Measurements from ENCODE around the gene CSF2. TPM values are rescaled to one million over a fixed set of nuclear protein-coding genes. Genes with fewer than 3 reads are reported as not detected.

Gene CSF2
- total and polyA plus RNA-seq, 4 donors, result 0.37 to 16.8 (median 8.2) TPM

GRCh38 chr5:132089363-132089762 lies 15.8 kb downstream of the CSF2 start:
- H3K4me1 ChIP-seq (ENCODE audit: control insufficient read depth in 5 of 5, insufficient read depth in 5 of 5, low read length in 5 of 5), result peaks cover 0 to 13% (median 0%) of the 10 kb centered on the region in 5 donors
- no peak overlapping the region for H3K9ac ChIP-seq (ENCODE audit: insufficient read depth in 1 of 2, low read length in 2 of 2)
- no peak for TF ChIP-seq CTCF (IDR thresholded peaks at IDR 0.05; ENCODE audit: control extremely low read depth, extremely low read depth)
- H3K27me3 ChIP-seq (ENCODE audit: control insufficient read depth in 3 of 3, insufficient read depth in 3 of 3, low read length in 2 of 3), result no peaks in the 10 kb centered on the region
- no peak for DNase-seq
- no peak for ATAC-seq (ENCODE audit: insufficient read depth, low FRiP score)
- 50 to 87% methylated on average over 1 of the region's 1 CpG for WGBS, 2 donors
- H3K4me3 ChIP-seq, result no peak overlapping the region
- H3K27ac ChIP-seq (ENCODE audit: low read depth in 1 of 2, low read length in 1 of 2), result no peak overlapping the region
- H3K36me3 ChIP-seq (ENCODE audit: control insufficient read depth in 4 of 4, insufficient read depth in 4 of 4, low read length in 4 of 4), result no peaks in the 10 kb centered on the region
- no peaks in the 10 kb centered on the region for H3K9me3 ChIP-seq (ENCODE audit: control insufficient read depth in 4 of 4, insufficient read depth in 3 of 4, low read length in 3 of 4)

- no peak for ATAC-seq (ENCODE audit: insufficient read depth, low FRiP score)
Observed at GRCh38 chr5:132090107-132090506, 16.5 kb downstream of the CSF2 start.

GRCh38 chr5:132093271-132093670 lies 19.7 kb downstream of the CSF2 start:
- peaks cover 0 to 5% (median 0%) of the 10 kb centered on the region in 5 donors for H3K4me1 ChIP-seq (ENCODE audit: control insufficient read depth in 5 of 5, insufficient read depth in 5 of 5, low read length in 5 of 5)
- WGBS, 2 donors, result 45 to 65% methylated on average over 3 of the region's 3 CpGs
- no peak overlapping the region for H3K27ac ChIP-seq (ENCODE audit: low read depth in 1 of 2, low read length in 1 of 2)
- no peak overlapping the region for H3K4me3 ChIP-seq
- TF ChIP-seq CTCF (IDR thresholded peaks at IDR 0.05; ENCODE audit: control extremely low read depth, extremely low read depth), result no peak
- no peaks in the 10 kb centered on the region for H3K9me3 ChIP-seq (ENCODE audit: control insufficient read depth in 4 of 4, insufficient read depth in 3 of 4, low read length in 3 of 4)
- no peak for DNase-seq
- no peak for ATAC-seq (ENCODE audit: insufficient read depth, low FRiP score)
- no peak overlapping the region for H3K9ac ChIP-seq (ENCODE audit: insufficient read depth in 1 of 2, low read length in 2 of 2)
- H3K36me3 ChIP-seq (ENCODE audit: control insufficient read depth in 4 of 4, insufficient read depth in 4 of 4, low read length in 4 of 4), result no peaks in the 10 kb centered on the region
- no peaks in the 10 kb centered on the region for H3K27me3 ChIP-seq (ENCODE audit: control insufficient read depth in 3 of 3, insufficient read depth in 3 of 3, low read length in 2 of 3)

More at GRCh38 chr5:132090107-132090506, 16.5 kb downstream of the CSF2 start:
- Histone ChIP-seq H3K36me3 (ENCODE audit: control insufficient read depth in 4 of 4, insufficient read depth in 4 of 4, low read length in 4 of 4) (no peaks in the 10 kb centered on the region), H3K9ac (ENCODE audit: insufficient read depth in 1 of 2, low read length in 2 of 2) (no peak overlapping the region), H3K27ac (ENCODE audit: low read depth in 1 of 2, low read length in 1 of 2) (no peak overlapping the region), H3K9me3 (ENCODE audit: control insufficient read depth in 4 of 4, insufficient read depth in 3 of 4, low read length in 3 of 4) (no peaks in the 10 kb centered on the region), H3K27me3 (ENCODE audit: control insufficient read depth in 3 of 3, insufficient read depth in 3 of 3, low read length in 2 of 3) (no peaks in the 10 kb centered on the region), H3K4me3 (no peak overlapping the region), H3K4me1 (ENCODE audit: control insufficient read depth in 5 of 5, insufficient read depth in 5 of 5, low read length in 5 of 5) (peaks cover 0 to 13% (median 0%) of the 10 kb centered on the region in 5 donors)
- no peak for TF ChIP-seq CTCF (IDR thresholded peaks at IDR 0.05; ENCODE audit: control extremely low read depth, extremely low read depth)
- no peak for DNase-seq

- DNase-seq (no peak), ATAC-seq (ENCODE audit: insufficient read depth, low FRiP score) (peak; percentile 2)
- Histone ChIP-seq H3K9ac (ENCODE audit: insufficient read depth in 1 of 2, low read length in 2 of 2) (no peak overlapping the region), H3K27ac (ENCODE audit: low read depth in 1 of 2, low read length in 1 of 2) (no peak overlapping the region), H3K4me1 (ENCODE audit: control insufficient read depth in 5 of 5, insufficient read depth in 5 of 5, low read length in 5 of 5) (peaks cover 0 to 5% (median 0%) of the 10 kb centered on the region in 5 donors), H3K4me3 (no peak overlapping the region), H3K27me3 (ENCODE audit: control insufficient read depth in 3 of 3, insufficient read depth in 3 of 3, low read length in 2 of 3) (no peaks in the 10 kb centered on the region), H3K9me3 (ENCODE audit: control insufficient read depth in 4 of 4, insufficient read depth in 3 of 4, low read length in 3 of 4) (no peaks in the 10 kb centered on the region), H3K36me3 (ENCODE audit: control insufficient read depth in 4 of 4, insufficient read depth in 4 of 4, low read length in 4 of 4) (no peaks in the 10 kb centered on the region)
- no peak for TF ChIP-seq CTCF (IDR thresholded peaks at IDR 0.05; ENCODE audit: control extremely low read depth, extremely low read depth)
- 66 to 76% methylated on average over 12 of the region's 12 CpGs for WGBS, 2 donors
Observed at GRCh38 chr5:132094393-132095076, 20.9 kb downstream of the CSF2 start.

Data from lung (tissue), 12 donors.